Stimulated activated memory B cell treated with anti-CD40 and anti-IgM and Interleukin-4, amounts not matched to agents 10 μg/mL and 1 μg/mL and 100 μg/mL, for 72 hours (primary cell): ENCODE results near the gene TAF15.

Source experiments
- ATAC-seq: fragments of 150-1000 bp; cut with Tn5 transposase; 2 replicates; pipeline ENCODE4 v1.10.0; 2021
- H3K27ac Mint-ChIP-seq: one replicate; pipeline ENCODE4 v1.8.0; 2022; ENCODE audit warnings: mild to moderate bottlenecking, mixed read lengths
- H3K27me3 Mint-ChIP-seq: one replicate; pipeline ENCODE4 v1.8.0; 2022; ENCODE audit warnings: mixed read lengths
- H3K36me3 Mint-ChIP-seq: one replicate; pipeline ENCODE4 v1.8.0; 2022; ENCODE audit warnings: mixed read lengths
- H3K4me1 Mint-ChIP-seq: one replicate; pipeline ENCODE4 v1.8.0; 2022; ENCODE audit warnings: mixed read lengths
- H3K4me3 Mint-ChIP-seq: one replicate; pipeline ENCODE4 v1.8.0; 2022; ENCODE audit warnings: mild to moderate bottlenecking, moderate library complexity, mixed read lengths
- H3K9me3 Mint-ChIP-seq: one replicate; pipeline ENCODE4 v1.8.0; 2022; ENCODE audit warnings: mixed read lengths

TAF15 gene

GRCh38 chr17:35797918-35798317 lies 11.4 kb upstream of the TAF15 start:
- no peak overlapping the region for H3K4me3 Mint-ChIP-seq
- no peaks in the 10 kb centered on the region for H3K36me3 Mint-ChIP-seq
- H3K9me3 Mint-ChIP-seq: no peaks in the 10 kb centered on the region
- H3K27me3 Mint-ChIP-seq: peaks cover 29% of the 10 kb centered on the region
- H3K27ac Mint-ChIP-seq: no peak overlapping the region
- ATAC-seq: no peak
- H3K4me1 Mint-ChIP-seq: peaks cover 24% of the 10 kb centered on the region

DNA sequence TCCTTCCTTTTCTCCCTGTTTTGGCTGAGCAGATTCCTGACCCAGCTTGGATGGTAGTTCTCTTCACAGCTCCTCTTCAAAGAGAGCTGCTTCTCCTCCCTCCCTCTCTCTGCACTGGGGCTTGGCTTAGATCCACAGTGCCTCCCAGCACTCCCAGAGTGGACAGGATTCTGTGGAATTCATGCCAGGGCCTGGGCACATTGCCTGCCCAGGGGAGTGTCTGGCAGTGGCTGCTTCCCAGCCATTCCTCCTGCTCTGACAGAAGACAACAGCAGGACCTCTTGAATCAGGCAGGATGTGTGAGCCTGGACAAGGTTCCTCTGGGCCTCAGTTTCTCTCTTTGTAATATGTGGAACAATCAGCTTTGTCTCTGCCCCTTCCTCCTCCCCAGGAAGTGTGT lies 9.3 kb upstream of the TAF15 start:
- Mint-ChIP-seq H3K27ac (peak overlapping the region; percentile 10), H3K4me3 (no peak overlapping the region), H3K4me1 (peaks cover 24% of the 10 kb centered on the region), H3K36me3 (no peaks in the 10 kb centered on the region), H3K9me3 (no peaks in the 10 kb centered on the region), H3K27me3 (peaks cover 11% of the 10 kb centered on the region)
- no peak for ATAC-seq

- Mint-ChIP-seq H3K4me1 (peaks cover 17% of the 10 kb centered on the region), H3K36me3 (no peaks in the 10 kb centered on the region), H3K9me3 (no peaks in the 10 kb centered on the region), H3K4me3 (no peak overlapping the region), H3K27ac (peak overlapping the region; percentile 53), H3K27me3 (no peaks in the 10 kb centered on the region)
- ATAC-seq: peak; percentile 72
Measured at GRCh38 chr17:35801583-35802224, 7.6 kb upstream of the TAF15 start.

DNA sequence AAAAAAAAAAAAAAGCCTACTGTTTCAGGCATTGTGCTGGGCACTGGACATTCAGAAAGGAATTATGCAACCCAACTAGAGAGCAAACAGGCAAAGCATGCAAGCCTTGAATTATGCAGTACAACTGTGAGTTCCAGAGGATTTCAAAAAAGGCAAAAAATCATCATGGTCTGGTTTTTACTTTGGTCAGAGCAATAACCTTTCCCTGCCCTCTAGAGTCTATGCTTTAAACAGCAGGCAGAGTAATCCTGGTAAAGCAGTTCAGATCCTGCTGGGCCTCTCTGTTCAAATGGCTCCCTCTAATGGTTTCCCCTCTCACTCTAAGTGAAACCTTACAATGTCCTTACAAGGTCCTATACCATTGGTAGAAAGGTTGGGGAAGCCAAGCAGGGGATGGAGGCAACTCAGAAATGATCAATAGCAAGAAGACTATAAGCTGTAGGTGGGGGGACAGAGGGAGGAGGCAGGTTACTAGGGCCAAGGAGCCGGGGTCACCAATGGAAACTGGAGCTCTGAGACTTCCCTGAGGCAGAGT lies 4.6 kb upstream of the TAF15 start:
- ATAC-seq: peak; percentile 31
- H3K27me3 Mint-ChIP-seq: no peaks in the 10 kb centered on the region
- no peaks in the 10 kb centered on the region for H3K9me3 Mint-ChIP-seq
- H3K36me3 Mint-ChIP-seq: no peaks in the 10 kb centered on the region
- H3K4me1 Mint-ChIP-seq: peaks cover 31% of the 10 kb centered on the region
- H3K27ac Mint-ChIP-seq: no peak overlapping the region
- H3K4me3 Mint-ChIP-seq: no peak overlapping the region

DNA sequence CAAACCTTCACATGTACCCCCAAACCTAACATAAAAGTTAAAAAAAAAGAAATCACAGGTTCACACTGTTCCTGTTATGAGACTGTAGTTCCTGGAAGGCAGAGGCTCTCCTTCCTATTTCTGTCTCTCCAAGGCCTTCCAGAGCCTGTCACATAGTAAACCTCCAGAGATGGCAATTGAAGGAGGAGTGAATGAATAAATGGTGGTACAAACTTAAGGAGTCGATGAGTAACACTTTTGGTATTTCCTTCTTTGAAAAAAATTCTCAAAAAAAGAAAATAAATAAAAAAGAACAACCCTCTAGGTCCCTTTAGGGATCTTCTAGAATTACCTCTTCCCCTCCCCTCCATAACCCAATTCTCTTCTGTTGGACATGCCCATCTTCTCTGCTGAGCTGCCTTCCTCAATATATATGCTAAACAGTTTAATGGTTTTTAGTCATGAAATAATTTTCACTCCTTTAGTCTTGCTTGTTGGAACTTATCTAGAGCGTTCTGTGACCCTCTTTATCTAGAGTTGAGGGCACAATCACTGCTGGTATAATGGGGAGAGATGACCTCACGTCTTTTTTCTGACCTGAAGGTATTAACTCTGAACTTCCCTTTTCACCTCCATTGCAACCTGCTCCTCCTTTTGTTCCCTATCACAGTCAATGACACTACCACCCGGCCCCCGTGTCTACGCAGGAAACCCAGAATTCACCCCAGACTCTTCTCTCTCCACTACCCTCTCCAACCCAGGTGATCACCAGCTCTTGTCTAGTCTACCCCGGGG lies 1.7 kb upstream of the TAF15 start:
- no peaks in the 10 kb centered on the region for H3K27me3 Mint-ChIP-seq
- H3K36me3 Mint-ChIP-seq: no peaks in the 10 kb centered on the region
- H3K27ac Mint-ChIP-seq: peak overlapping the region; percentile 99
- peaks cover 30% of the 10 kb centered on the region for H3K4me1 Mint-ChIP-seq
- no peaks in the 10 kb centered on the region for H3K9me3 Mint-ChIP-seq
- H3K4me3 Mint-ChIP-seq: no peak overlapping the region
- ATAC-seq: no peak

DNA sequence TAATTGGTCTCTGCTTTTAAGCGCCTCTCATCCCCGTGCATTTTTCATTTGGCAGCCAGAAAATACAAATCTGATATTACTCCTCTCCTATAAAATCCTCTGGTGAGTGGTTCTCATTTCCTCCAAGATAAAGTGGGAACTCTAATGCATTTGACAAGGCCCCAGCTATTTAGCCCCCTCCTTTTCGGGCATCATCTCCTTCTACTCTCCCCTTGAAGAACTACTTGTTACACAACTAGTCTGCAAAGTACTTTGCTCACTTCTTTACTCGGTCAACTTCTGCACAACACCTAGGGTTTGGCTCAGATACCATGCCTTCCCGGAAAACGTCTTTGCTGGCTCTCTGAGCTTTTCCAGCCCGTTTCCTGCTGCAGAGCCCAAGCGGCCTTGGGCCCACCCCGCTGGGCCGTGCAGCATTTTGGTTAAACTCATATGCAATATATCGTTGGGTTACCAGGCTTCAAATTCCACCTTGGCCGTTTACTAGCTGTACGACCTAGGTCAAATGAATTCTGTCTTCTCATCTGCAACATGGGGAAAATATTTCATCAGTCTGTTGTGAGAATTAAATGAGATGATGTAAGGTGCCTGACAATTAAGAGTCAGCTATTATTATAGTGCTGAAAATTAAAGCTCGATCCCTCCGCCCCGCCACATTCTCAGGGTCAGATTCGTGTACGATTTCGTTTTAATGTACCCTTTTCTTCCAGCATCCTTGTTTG lies 883 bp upstream of the TAF15 start:
- peak overlapping the region; percentile 99 for H3K27ac Mint-ChIP-seq
- ATAC-seq: no peak
- no peaks in the 10 kb centered on the region for H3K9me3 Mint-ChIP-seq
- H3K36me3 Mint-ChIP-seq: peaks cover 5% of the 10 kb centered on the region
- H3K4me1 Mint-ChIP-seq: peaks cover 35% of the 10 kb centered on the region
- peak overlapping the region; percentile 96 for H3K4me3 Mint-ChIP-seq
- H3K27me3 Mint-ChIP-seq: no peaks in the 10 kb centered on the region

GRCh38 chr17:35809855-35810461 lies 674 bp downstream of the TAF15 start:
- Mint-ChIP-seq H3K27ac (peak overlapping the region; percentile 99), H3K27me3 (no peaks in the 10 kb centered on the region), H3K9me3 (no peaks in the 10 kb centered on the region), H3K36me3 (peaks cover 10% of the 10 kb centered on the region), H3K4me1 (peaks cover 47% of the 10 kb centered on the region), H3K4me3 (peak overlapping the region; percentile 96)
- peak; percentile 8 for ATAC-seq

GRCh38 chr17:35811759-35812158 lies 2.5 kb downstream of the TAF15 start:
- Mint-ChIP-seq H3K4me3 (no peak overlapping the region), H3K9me3 (no peaks in the 10 kb centered on the region), H3K27ac (no peak overlapping the region), H3K4me1 (peaks cover 60% of the 10 kb centered on the region), H3K27me3 (no peaks in the 10 kb centered on the region), H3K36me3 (peaks cover 10% of the 10 kb centered on the region)
- ATAC-seq: no peak

DNA sequence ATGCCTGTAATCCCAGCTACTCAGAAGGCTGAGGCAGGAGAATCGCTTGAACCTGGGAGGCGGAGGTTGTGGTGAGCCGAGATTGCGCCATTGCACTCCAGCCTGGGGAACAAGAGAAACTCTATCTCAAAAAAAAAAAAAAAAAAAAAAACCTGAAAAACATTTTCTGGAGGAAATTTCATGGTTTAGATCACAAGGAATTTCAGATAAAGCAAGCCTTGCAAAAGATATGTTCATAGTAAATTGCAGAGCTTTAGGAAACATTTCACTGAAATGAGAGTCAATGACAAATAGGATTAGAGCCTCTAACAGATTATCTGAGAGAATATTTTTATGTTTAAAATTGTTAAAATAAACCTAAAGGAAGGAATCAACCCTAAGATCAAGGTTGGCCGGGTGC lies 3.2 kb downstream of the TAF15 start:
- H3K4me1 Mint-ChIP-seq: peaks cover 60% of the 10 kb centered on the region
- H3K27ac Mint-ChIP-seq: no peak overlapping the region
- no peak overlapping the region for H3K4me3 Mint-ChIP-seq

GRCh38 chr17:35816723-35817122 lies 7.4 kb downstream of the TAF15 start:
- H3K4me3 Mint-ChIP-seq: no peak overlapping the region
- H3K27me3 Mint-ChIP-seq: no peaks in the 10 kb centered on the region
- H3K27ac Mint-ChIP-seq: no peak overlapping the region
- H3K4me1 Mint-ChIP-seq: peaks cover 42% of the 10 kb centered on the region
- H3K9me3 Mint-ChIP-seq: no peaks in the 10 kb centered on the region
- peaks cover 27% of the 10 kb centered on the region for H3K36me3 Mint-ChIP-seq
- no peak for ATAC-seq

More for the DNA sequence above, 3.2 kb downstream of the TAF15 start:
- peaks cover 10% of the 10 kb centered on the region for H3K36me3 Mint-ChIP-seq
- H3K9me3 Mint-ChIP-seq: no peaks in the 10 kb centered on the region
- no peak for ATAC-seq
- H3K27me3 Mint-ChIP-seq: no peaks in the 10 kb centered on the region

DNA sequence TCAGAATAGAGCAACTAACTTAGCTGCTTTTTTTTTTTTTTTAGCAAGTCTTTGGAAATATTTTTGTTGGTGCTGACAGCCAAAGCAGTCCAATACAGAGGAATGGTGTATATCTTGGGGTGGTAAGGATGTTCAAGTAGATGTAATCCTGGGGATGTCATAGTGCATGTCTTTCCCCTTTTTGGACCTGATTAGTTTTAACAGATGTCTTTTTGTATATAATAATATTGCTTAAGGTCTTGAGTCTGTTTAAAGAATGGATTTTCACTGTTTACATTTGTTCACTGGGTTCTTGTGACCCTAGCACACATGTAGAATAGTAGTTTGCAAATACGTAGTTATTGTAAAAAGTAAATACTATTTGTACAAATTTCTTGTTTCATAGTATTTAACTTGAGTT lies 7.9 kb downstream of the TAF15 start:
- Mint-ChIP-seq H3K36me3 (peaks cover 27% of the 10 kb centered on the region), H3K4me1 (peaks cover 42% of the 10 kb centered on the region), H3K27ac (no peak overlapping the region), H3K9me3 (no peaks in the 10 kb centered on the region), H3K4me3 (no peak overlapping the region), H3K27me3 (no peaks in the 10 kb centered on the region)
- ATAC-seq: no peak

DNA sequence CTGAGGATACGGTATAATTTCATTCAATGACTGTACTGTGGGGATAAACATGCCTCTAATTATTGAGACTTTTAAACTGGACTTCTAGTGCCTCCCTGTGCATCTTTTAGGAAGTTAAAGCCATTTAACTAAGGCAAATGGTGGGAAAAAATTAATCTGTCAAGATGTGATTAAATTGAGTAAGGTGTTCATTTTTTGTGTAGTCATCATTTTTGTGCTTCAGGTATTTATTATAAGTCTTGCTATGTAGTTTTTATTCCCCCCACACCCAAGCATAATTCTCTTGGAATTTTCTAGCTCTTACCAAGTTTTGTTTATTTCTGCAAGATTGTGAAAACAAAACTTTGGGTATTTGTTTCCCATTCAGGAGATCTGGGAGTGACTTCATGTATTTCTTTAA lies 10.2 kb downstream of the TAF15 start:
- no peak for ATAC-seq
- Mint-ChIP-seq H3K9me3 (no peaks in the 10 kb centered on the region), H3K27ac (no peak overlapping the region), H3K4me1 (peaks cover 33% of the 10 kb centered on the region), H3K27me3 (no peaks in the 10 kb centered on the region), H3K4me3 (no peak overlapping the region), H3K36me3 (peaks cover 36% of the 10 kb centered on the region)

GRCh38 chr17:35821308-35821707 lies 12.0 kb downstream of the TAF15 start:
- H3K27ac Mint-ChIP-seq: no peak overlapping the region
- no peaks in the 10 kb centered on the region for H3K9me3 Mint-ChIP-seq
- H3K27me3 Mint-ChIP-seq: no peaks in the 10 kb centered on the region
- H3K4me1 Mint-ChIP-seq: peaks cover 16% of the 10 kb centered on the region
- H3K36me3 Mint-ChIP-seq: peaks cover 45% of the 10 kb centered on the region
- H3K4me3 Mint-ChIP-seq: no peak overlapping the region
- no peak for ATAC-seq

DNA sequence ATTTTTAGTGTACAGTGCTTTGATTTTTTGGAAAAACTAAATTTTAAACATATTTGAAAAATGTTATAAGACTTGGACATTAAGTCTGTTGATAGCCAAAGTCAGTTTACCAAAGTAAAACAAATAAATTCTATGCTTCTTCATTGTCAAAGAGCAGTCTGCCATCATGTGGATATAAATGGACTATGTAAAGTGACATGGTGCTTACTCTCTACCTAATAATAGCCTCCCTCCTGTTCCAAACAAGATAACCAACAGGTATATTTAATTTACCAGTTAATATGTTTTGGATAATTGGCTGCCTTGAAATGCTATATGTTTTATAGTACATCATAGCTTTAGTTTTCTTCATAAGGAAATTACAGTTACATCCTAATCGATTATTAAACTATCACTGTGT lies 15.9 kb downstream of the TAF15 start:
- no peak for ATAC-seq
- H3K9me3 Mint-ChIP-seq: no peaks in the 10 kb centered on the region
- peaks cover 52% of the 10 kb centered on the region for H3K36me3 Mint-ChIP-seq
- H3K27me3 Mint-ChIP-seq: no peaks in the 10 kb centered on the region
- peaks cover 10% of the 10 kb centered on the region for H3K4me1 Mint-ChIP-seq
- no peak overlapping the region for H3K27ac Mint-ChIP-seq
- no peak overlapping the region for H3K4me3 Mint-ChIP-seq

- no peak for ATAC-seq
- Mint-ChIP-seq H3K4me1 (no peaks in the 10 kb centered on the region), H3K27ac (no peak overlapping the region), H3K4me3 (no peak overlapping the region), H3K9me3 (no peaks in the 10 kb centered on the region), H3K36me3 (peaks cover 68% of the 10 kb centered on the region), H3K27me3 (no peaks in the 10 kb centered on the region)
Measured at GRCh38 chr17:35841101-35841500, 31.8 kb downstream of the TAF15 start.
